Measurements from ENCODE around the gene AARSD1.
"Not testable (repeated sequence)": the region's sequence is repeated elsewhere in the genome, so short reads cannot be mapped to it uniquely, and the experiment has no call there.

The AARSD1 gene

DNA sequence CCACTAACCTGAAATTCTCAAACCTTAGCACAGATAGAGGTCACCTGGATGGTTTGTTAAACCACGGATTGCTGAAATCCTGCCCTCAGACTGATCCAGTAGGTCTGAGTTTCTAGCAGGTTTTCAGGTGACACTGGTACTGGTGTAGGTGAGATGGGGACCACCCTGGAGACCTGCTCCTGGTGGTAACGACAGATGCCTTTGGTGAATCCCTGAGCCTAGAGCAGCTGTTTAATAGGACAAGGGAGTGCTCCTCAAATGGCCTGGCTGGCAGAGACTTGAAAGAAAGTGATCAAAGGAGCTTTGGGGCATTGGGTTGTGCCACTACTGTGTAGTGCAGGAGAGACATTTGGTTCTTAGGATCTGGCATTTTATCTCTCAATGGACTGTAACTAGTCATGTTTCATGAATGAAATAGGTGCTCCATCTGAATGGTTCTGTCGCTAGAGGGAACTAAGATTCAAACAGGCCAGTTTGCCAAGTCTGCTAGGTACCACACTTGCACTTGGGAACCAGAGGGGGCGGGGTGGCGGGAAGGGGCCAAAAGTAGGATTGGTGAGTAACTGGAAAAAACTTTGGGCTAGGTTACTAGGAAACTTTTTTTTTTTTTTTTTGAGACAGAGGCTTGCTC, 39.4 kb upstream of the AARSD1 start:
- H3K4me1 Mint-ChIP-seq: peaks cover 19% of the 10 kb centered on the region
- peak overlapping the region in 2 of 3 experiments; percentile 8 to 10 for H3K4me3 Mint-ChIP-seq
- peak overlapping the region in 1 of 3 experiments; percentile 32 for H3K27ac Mint-ChIP-seq
- H3K27me3 Mint-ChIP-seq (ENCODE audit: low read depth): no peaks in the 10 kb centered on the region
- TF ChIP-seq, protein P1, sequence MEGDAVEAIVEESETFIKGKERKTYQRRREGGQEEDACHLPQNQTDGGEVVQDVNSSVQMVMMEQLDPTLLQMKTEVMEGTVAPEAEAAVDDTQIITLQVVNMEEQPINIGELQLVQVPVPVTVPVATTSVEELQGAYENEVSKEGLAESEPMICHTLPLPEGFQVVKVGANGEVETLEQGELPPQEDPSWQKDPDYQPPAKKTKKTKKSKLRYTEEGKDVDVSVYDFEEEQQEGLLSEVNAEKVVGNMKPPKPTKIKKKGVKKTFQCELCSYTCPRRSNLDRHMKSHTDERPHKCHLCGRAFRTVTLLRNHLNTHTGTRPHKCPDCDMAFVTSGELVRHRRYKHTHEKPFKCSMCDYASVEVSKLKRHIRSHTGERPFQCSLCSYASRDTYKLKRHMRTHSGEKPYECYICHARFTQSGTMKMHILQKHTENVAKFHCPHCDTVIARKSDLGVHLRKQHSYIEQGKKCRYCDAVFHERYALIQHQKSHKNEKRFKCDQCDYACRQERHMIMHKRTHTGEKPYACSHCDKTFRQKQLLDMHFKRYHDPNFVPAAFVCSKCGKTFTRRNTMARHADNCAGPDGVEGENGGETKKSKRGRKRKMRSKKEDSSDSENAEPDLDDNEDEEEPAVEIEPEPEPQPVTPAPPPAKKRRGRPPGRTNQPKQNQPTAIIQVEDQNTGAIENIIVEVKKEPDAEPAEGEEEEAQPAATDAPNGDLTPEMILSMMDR (IDR thresholded peaks at IDR 0.05; ENCODE audit: unreplicated experiment in 3 of 3): no peak
- H3K9me3 Mint-ChIP-seq: no peaks in the 10 kb centered on the region
- peaks cover 46% of the 10 kb centered on the region for H3K36me3 Mint-ChIP-seq (ENCODE audit: low read depth)

DNA sequence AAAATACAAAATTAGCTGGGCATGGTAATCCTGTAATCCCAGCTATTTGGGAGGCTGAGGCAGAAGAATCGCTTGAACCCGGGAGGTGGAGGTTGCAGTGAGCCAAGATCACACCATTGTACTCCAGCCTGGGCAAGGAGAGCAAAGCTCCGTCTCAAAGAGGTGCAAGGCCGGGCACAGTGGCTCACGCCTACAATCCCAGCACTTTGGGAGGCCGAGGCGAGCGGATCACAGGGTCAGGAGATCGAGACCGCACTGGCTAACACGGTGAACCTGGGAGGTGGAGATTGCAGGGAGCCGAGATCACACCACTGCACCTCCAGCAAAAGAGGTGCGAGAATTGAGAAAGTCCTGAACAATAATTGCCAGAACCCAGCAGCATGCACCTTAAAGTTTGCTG, 36.6 kb upstream of the AARSD1 start:
- peaks cover 18% of the 10 kb centered on the region for H3K4me1 Mint-ChIP-seq
- not testable (repeated sequence) for H3K27ac Mint-ChIP-seq; H3K4me3 Mint-ChIP-seq; H3K27me3 Mint-ChIP-seq (ENCODE audit: low read depth); H3K9me3 Mint-ChIP-seq
- peaks cover 46% of the 10 kb centered on the region for H3K36me3 Mint-ChIP-seq (ENCODE audit: low read depth)

DNA sequence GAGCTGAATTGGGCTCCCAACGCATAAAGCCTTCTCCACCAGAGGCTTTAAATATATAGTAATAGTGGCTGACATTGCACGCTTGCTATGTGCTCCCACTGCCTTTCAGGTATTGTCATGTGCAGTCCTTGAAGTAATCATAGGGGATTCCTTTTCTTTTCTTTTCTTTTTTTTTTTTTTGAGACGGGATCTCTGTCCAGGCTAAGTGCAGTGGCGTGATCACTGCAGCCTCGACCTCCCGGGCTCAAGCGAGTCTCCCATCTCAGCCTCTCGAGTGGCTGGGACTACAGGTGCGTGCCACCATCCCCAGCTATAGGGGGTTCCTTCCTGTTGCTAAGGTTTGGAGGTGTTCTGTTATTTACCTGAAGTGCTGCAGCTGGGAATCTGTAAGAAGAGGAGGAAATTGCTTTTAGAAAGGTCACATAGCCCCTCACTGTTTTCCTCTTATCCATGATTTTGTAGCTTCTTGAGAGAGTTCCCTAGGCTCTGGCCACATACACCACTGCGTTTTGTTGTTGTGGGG, 34.8 kb upstream of the AARSD1 start:
- H3K4me1 Mint-ChIP-seq: peaks cover 18% of the 10 kb centered on the region
- H3K4me3 Mint-ChIP-seq: peak overlapping the region; percentile 95 to 97 (median 97)
- H3K9me3 Mint-ChIP-seq: no peaks in the 10 kb centered on the region
- TF ChIP-seq, protein P1 (IDR thresholded peaks at IDR 0.05; ENCODE audit: unreplicated experiment in 3 of 3): no peak
- H3K27me3 Mint-ChIP-seq (ENCODE audit: low read depth): no peaks in the 10 kb centered on the region
- H3K27ac Mint-ChIP-seq: peak overlapping the region; percentile 71 to 98 (median 84)
- H3K36me3 Mint-ChIP-seq (ENCODE audit: low read depth): peaks cover 41% of the 10 kb centered on the region

DNA sequence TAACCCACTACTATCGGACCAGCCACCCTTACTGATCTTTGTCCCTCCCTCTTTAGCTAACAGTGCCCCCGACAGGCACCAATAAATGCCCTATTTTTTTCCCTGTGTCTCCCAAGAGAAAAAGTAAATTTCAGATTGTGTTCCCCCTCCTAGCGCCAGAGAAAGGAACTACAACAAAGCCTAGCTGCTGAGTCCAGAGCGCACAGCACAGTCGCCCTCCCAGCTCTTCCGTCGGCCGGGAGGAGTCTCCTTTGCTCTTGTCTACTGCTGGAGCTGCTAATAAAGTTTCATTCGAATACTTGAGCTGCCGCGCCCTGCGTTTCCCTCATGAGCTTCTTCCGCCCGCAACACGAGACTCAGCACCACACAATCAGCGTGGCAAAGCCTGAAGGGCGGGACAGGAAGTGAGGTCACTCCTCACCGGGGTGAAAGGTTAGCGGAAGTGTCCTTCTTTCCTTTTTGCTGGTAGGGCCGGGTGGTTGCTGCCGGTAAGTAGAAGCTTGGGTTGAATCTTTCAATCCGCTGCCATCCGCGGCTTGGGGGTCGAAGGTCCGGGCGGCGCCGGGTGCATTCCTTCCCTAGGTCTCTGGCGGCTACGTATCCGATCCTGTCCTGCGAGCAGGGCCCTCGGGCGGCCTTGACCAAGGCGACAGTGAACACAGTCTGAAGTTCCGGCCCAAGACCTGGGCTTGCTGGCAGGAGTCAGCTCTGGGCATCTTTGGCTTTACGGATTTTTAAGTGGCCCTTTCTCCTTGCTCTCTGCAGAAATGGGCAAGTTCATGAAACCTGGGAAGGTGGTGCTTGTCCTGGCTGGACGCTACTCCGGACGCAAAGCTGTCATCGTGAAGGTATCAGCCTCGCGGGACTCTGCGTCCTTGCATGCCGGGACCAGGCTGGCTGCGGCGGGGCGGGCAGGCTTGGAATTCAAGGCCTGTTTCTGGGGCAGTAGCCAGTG, 34.0 kb upstream of the AARSD1 start, which contains the start of gene RPL27:
Gene RPL27, plus strand, starts transcription at position 436 of the 955 bp plus-strand sequence. Its CDS starts 332 bp downstream, at position 768.
- Mint-ChIP-seq H3K36me3 (ENCODE audit: low read depth) (peaks cover 38% of the 10 kb centered on the region), H3K4me1 (peaks cover 18% of the 10 kb centered on the region), H3K27me3 (ENCODE audit: low read depth) (no peaks in the 10 kb centered on the region), H3K4me3 (peak within 1 kb of the TSS; percentile 95 to 97 (median 97)), H3K9me3 (no peaks in the 10 kb centered on the region), H3K27ac (peak within 1 kb of the TSS; percentile 71 to 98 (median 84))
- TF ChIP-seq, protein P1 (IDR thresholded peaks at IDR 0.05; ENCODE audit: unreplicated experiment in 3 of 3): peak; percentile 83 to 91 (median 91)

DNA sequence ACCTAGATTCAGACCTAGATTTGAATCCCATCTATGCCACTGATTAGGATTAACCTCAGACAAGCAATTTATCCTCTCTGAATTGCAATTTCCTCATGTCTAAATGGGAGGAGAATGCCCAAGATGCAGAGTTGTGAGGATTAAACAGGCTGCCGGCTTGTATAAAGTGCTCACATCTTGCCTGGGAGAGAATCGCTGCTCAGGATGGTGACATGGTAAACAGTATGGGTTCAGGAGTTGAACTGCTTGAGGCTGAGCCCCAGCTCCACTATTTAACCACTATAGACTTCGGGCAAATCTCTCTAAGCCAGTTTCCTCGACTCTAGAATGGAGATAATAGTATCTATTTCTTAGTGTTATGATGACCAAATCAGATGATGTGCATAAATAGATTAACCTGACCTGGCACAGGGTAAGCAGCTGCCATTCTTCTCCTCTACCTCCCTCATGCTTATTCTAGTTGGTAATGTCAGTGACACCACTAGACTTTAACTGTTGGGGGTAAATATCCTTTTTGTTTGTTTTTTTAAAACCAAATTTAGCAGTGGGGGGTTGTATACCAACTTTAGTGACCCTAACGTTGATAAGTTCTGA, 33.2 kb upstream of the AARSD1 start:
- peaks cover 18% of the 10 kb centered on the region for H3K4me1 Mint-ChIP-seq
- H3K4me3 Mint-ChIP-seq: peak overlapping the region; percentile 95 to 97 (median 97)
- H3K27ac Mint-ChIP-seq: peak overlapping the region; percentile 71 to 98 (median 84)
- H3K27me3 Mint-ChIP-seq (ENCODE audit: low read depth): no peaks in the 10 kb centered on the region
- TF ChIP-seq, protein P1 (IDR thresholded peaks at IDR 0.05; ENCODE audit: unreplicated experiment in 3 of 3): no peak
- peaks cover 34% of the 10 kb centered on the region for H3K36me3 Mint-ChIP-seq (ENCODE audit: low read depth)
- no peaks in the 10 kb centered on the region for H3K9me3 Mint-ChIP-seq

DNA sequence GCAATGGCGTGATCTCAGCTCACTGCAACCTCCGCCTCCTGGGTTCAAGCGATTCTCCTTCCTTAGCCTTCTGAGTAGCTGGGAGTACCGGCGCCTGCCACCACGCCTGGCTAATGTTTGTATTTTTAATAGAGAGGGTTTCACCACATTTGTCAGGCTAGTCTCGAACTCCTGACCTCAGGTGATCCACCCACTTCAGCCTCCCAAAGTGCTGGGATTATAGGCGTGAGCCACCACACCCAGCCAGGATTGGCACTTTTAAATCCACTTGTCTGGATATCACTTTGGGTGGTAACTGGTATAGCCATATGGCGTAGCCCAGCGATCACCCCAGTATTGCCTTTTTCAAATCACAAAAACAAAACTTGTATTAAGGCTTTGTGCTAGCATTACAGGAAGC, 29.7 kb upstream of the AARSD1 start:
- not testable (repeated sequence) for H3K4me1 Mint-ChIP-seq; H3K4me3 Mint-ChIP-seq; H3K9me3 Mint-ChIP-seq; H3K27me3 Mint-ChIP-seq (ENCODE audit: low read depth); H3K27ac Mint-ChIP-seq
- H3K36me3 Mint-ChIP-seq (ENCODE audit: low read depth): peaks cover 31% of the 10 kb centered on the region

Measured in nephron (organoid).